GM18867 (cell line): ENCODE data around the gene ARL4A.
A peak's percentile ranks its signal among the peaks of the same experiment; 100 is the strongest.
"Not testable (repeated sequence)": the region's sequence is repeated elsewhere in the genome, so short reads cannot be mapped to it uniquely, and the experiment has no call there.

Source experiments
- ATAC-seq: cut with Tn5 transposase; IDR thresholded peaks from one replicate; pipeline ENCODE4 v1.9.1; 2021; ENCODE audit warnings: mild to moderate bottlenecking, moderate library complexity; ENCODE audit not compliant: unreplicated experiment

The ARL4A gene

DNA sequence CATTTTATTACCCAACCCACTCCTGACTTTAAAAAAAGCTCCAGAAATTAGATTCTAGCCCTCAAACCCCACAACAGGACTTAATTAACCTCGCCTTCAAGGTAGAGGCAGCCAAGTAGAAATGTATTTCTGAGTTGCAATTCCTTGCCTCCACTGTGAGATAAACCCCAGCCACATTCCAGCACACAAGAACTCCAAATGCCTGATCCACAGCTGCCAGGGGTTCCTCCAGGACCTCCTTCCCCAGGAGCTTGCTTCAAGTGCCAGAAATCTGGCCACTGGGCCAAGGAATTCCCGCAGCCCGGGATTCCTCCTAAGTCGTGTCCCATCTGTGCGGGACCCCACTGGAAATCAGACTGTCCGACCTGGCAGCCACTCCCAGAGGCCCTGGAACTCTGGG, 25.9 kb upstream of the ARL4A start:
- ATAC-seq = no peak

- ATAC-seq = no peak
Measured at GRCh38 chr7:12670000-12670729, 17.3 kb upstream of the ARL4A start.

DNA sequence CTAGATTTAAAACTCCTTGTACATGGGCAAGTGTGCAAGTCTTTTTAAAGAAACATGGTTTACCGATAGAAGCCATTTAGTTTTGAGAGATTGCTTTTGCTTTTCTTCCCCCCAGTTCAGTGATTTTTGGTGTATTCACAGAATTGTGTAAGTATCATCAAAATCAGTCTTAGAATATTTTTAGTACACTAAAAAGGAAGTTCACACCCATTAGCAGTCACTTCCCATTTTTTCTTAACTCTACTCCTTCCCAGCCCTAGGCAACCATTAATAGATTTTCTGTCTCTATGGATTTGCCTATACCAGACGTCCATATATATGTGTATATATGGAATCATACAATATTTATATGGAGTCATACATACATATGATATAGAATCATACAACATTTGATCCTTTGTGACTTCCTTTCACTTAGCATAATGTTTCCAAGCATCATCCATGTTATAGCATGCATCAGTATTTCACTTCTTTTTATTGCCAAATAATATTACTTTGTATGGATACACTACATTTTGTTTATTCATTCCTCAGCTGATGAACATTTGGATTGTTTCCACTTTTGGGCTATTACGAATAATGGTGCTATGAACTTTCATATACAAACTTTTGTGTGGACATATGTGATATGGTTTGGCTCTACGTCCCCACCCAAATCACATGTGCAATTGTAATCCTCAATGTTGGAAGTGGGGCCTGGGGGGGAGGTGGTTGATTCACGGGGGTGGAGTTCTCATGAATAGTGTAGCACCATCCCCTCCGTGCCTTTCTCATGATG, 16.5 kb upstream of the ARL4A start:
- no peak for ATAC-seq

DNA sequence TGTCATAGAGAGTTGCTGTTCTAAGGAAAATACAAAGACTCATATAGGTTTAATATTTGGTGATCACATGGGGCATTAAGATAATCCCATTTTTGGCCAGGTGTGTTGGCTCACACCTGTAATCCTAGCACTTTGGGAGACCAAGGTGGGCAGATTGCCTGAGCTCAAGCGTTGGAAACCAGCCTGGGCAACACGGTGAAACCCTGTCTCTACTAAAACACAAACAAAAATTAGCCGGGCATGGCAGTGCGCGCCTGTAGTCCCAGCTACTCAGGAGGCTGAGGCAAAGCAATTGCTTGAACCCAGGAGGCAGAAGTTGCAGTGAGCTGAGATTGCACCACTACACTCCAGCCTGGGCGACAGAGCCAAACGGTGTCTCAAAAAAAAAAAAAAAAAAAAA, 14.0 kb upstream of the ARL4A start:
- not testable (repeated sequence) for ATAC-seq

DNA sequence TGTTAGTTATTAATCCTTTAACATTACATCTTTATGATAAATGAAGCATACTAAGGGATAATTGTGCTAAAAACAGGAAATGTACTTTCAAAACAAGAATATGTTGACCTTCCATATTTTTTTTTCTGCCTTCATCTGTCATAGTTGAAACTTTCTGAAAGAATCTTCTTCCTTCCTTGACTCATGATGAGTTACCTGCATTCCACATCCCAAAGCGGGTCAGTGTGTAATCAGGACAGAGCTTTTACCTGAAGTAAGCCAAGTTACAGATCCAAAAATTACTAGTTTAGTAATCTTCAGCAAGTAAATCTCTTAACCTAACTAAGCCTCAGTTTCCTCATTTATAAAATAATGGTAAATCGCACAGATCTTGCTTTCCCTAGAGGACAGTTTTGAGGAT, 13.4 kb upstream of the ARL4A start:
- ATAC-seq = no peak

DNA sequence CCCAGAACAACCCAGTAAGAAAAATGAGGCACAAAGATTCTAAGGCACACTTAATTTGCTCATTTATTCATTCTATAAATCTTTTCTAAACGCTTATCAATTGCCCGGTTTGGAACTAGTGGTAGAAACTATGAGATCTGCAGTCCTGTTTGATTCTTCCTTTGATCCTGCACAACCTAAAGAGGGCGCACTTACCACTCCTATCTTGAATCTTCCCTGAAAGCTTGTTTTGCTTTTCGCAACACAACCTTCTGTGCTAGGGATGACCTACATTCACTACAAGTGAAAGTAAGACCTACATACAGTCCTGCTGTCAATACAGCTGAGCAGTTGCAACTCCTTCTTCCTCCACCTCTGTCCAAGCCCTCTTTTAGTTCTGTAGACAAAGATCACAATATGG, 12.6 kb upstream of the ARL4A start:
- peak; percentile 90 for ATAC-seq

- no peak for ATAC-seq
Measured at GRCh38 chr7:12683678-12684585, 3.5 kb upstream of the ARL4A start.

DNA sequence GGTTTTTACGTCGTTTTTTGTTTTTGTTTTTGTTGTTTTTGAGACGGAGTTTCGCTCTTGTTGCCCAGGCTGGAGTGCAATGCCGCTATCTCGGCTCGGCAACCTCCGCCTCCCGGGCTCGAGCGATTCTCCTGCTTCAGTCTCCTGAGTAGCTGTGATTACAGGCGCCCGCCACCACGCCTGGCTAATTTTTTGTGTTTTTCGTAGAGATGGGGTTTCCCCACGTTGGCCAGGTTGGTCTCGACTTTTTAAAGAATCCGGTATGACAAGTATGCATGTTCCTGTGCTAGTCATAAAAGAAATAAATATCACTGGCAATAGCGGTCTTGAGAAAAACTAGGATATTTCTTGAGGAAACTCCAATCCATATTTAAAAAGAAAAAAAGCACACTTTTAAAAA, 2.7 kb upstream of the ARL4A start:
- no peak for ATAC-seq

GRCh38 chr7:12685550-12685949, 1.9 kb upstream of the ARL4A start:
- no peak for ATAC-seq

DNA sequence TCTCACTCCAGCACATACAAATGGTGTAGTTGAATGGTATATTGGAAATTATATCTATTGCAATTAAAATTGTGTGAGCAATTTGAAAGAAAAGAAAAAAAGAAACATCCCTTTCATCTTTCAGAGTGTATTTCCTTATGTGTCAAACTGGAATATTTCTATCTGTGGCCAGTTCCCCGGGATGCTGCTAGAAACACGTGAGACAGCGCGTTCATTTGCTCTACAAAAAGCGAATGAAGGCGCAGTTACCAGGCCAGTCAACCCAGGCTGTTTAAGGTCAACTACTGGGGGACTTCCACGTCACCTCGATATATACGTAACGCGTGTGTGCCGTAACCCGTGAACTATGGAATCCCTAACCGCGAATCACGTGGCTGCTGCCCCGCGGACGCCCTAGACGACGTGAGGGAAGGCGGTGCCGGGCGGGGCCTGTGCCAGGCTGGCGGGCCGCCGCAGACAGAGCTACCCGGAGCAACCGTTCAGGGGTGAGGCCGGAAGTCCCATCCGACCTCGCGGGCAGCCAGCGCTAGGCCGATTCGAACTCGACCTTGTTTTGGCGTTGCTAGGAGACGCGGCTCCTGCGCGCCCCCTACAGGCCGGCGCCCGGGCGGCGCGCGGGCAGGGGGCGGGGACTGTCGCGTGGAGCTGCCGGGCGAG, 1.1 kb upstream of the ARL4A start:
- ATAC-seq = peak; percentile 85

GRCh38 chr7:12687718-12688171, 312 bp downstream of the ARL4A start:
- no peak for ATAC-seq

GRCh38 chr7:12688485-12689170, 1.2 kb downstream of the ARL4A start:
- not testable (repeated sequence) for ATAC-seq

DNA sequence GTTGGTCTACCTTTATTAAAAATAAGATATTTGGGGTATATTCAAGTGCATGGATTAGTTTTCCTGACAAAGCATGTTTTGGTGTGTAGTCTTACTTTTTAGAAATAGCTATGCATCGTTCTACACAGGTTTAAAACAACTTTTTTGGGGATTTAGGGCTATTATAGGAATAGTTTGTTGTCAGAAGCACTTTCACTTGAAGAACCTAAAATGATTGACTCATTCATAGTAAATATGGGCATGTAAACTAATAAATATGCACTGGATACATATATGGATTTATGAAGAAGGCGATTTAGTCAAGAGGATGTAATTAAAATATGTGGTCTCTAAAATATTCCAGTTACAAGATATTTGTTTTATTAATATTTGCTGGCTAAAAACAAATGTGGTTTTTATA, 2.0 kb downstream of the ARL4A start:
- ATAC-seq = no peak

GRCh38 chr7:12690041-12690878, 2.8 kb downstream of the ARL4A start:
- no peak for ATAC-seq

- ATAC-seq = not testable (repeated sequence)
Measured at GRCh38 chr7:12691388-12691787, 4.0 kb downstream of the ARL4A start.

DNA sequence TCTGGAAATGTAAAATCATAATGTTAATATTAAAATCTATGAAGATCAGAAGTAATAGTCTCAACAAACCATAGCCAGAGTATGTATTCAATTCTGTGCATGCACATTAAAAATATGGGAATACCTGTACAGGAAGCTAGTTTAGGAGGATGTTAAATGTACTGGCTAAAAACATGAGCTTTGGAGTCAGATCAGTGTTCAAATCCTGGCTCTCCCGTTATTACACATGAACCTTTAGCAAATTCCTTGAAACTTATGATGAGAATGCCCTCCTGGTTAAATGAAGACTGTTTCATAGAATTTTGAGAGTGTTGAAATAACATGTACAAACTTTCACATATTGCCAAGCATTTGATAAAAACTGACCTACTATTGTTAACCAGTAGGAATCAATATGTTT, 4.6 kb downstream of the ARL4A start:
- no peak for ATAC-seq

DNA sequence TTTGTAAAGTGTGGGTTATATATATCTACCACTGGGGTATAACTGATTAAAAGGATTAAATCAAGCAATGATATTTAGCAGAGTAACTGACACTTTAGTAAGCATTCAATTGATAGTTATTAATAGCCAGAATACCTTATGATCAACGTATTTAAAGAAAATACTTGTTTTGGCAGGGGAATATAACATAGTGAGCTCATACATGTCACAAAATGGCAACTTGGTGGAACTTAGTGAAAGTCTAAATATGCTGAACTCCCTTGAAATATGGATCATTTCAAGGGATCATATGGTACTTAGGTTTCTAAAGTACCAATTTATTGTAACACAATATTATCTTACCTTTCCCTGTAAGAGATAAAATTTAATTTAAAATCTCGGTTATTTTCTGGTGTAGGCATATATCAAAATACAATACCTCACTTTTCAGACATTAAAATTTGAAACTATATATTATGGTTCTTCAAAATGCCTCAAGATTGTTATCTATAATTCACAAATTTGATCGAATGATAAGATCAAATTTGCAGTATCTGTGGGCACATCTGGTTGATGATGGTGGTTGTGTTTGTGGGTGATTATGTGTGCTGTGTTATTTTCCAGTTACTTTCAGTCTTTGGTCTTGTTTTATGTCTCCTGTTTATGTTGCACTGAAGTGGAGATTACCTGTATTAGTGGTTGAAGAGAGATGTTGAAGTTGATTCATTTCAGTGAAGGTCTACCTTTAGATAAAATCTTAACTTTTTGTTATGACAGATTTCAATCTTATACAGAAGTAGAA, 5.2 kb downstream of the ARL4A start:
- ATAC-seq = no peak

GRCh38 chr7:12694817-12695216, 7.4 kb downstream of the ARL4A start:
- ATAC-seq = no peak

- no peak for ATAC-seq
Measured at GRCh38 chr7:12695965-12696364, 8.5 kb downstream of the ARL4A start.
